NCI-H345 (cell line): ENCODE measurements around the gene ZNF99.
"Not testable (repeated sequence)": the region's sequence is repeated elsewhere in the genome, so short reads cannot be mapped to it uniquely, and the experiment has no call there.

Experiments
- DNase-seq: peaks from one replicate; lab custom pipeline; 2025; lab: John Stamatoyannopoulos, UW

ZNF99 gene

GRCh38 chr19:22783651-22784410 is at the start of gene ZNF99:
ZNF99 (minus strand) TSS chr19:22784151; CDS start chr19:22784016, 135 bp downstream.
- DNase-seq = no peak

- no peak for DNase-seq
Observed at GRCh38 chr19:22832031-22832762, 48.2 kb upstream of the ZNF99 start, which contains the start of gene ZNF723. ZNF723 (plus strand) TSS chr19:22832291; CDS start chr19:22832380, 89 bp downstream.

DNA sequence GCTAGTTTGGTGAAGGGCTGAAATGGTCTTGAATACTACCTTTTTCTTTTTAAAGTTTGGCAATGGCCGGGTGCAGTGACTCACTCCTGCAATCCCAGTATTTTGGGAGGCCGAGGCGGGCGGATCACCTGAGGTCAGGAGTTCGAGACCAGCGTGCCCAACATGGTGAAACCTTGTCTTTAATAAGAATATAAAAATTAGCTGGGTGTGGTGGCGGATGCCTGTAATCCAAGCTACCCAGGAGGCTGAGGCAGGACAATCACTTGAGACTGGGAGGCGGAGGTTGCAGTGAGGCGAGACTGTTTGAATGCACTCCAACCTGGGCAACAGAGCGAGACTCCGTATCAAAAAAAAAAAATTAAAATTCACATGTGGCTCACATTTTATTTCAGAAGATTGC is 47.3 kb upstream of the ZNF99 start:
- DNase-seq = no peak

GRCh38 chr19:22814124-22814523 is 30.2 kb upstream of the ZNF99 start:
- DNase-seq = no peak

- DNase-seq = no peak
Observed at GRCh38 chr19:22807061-22807835, 23.3 kb upstream of the ZNF99 start.

- DNase-seq = no peak
Observed at GRCh38 chr19:22806418-22806817, 22.5 kb upstream of the ZNF99 start.

GRCh38 chr19:22797040-22797439 is 13.1 kb upstream of the ZNF99 start:
- DNase-seq = no peak

- not testable (repeated sequence) for DNase-seq
Observed at GRCh38 chr19:22792863-22793262, 8.9 kb upstream of the ZNF99 start.

DNA sequence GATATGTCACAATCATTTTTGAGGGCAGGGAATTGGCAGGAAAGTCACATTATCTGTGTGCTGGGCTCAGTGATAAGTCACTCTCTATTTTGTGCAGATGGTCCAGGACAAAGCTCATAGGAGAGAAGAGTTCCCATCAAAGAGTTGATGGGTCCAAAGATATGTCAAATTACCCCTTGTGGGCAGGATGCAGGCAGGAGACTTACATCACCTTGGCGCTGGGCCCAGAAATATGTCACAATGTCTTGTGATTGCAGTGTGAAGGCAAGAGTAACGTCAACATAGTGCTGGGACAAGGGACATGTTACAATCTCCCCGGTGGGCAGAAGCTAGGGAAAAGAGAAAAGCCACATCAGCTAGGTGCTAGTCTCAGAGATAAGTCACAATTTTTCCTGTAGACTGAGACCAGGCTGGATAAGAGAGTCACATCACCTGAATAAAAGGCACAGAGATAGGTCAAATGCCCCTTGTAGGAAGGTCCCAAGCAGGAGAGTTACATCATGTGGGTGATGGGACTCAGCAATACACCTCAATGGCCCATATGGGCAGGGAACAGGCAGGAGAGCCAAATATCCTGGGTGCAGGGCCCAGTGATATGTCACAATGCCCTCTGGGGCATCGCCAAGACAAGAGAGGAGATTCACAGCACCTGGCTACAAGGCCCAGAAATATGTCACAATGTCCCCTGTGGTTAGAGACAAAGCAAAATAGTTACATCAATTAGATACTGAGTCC is 47.9 kb downstream of the ZNF99 start:
- no peak for DNase-seq

GRCh38 chr19:22733691-22734090 is 50.3 kb downstream of the ZNF99 start:
- no peak for DNase-seq

- DNase-seq = not testable (repeated sequence)
Observed at GRCh38 chr19:22728214-22728613, 55.7 kb downstream of the ZNF99 start.

GRCh38 chr19:22721533-22721932 is 62.4 kb downstream of the ZNF99 start:
- DNase-seq = not testable (repeated sequence)

GRCh38 chr19:22708983-22709382 is 75.0 kb downstream of the ZNF99 start:
- no peak for DNase-seq

DNA sequence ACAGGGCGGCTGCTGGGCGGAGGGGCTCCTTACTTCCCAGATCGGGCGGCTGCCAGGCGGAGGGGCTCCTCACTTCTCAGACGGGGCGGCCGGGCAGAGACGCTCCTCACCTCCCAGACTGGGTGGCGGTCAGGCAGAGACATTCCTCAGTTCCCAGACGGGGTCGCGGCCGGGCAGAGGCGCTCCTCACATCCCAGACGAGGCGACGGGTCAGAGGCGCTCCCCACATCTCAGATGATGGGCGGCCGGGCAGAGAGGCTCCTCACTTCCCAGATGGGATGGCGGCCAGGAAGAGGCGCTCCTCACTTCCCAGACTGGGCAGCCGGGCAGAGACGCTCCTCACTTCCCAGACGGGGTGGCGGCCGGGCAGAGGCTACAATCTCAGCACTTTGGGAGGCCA is 80.9 kb downstream of the ZNF99 start:
- DNase-seq = not testable (repeated sequence)

- not testable (repeated sequence) for DNase-seq
Observed at GRCh38 chr19:22702661-22703060, 81.3 kb downstream of the ZNF99 start.
